Fibroblast of peridontal ligament (primary cell): Measurements from ENCODE around the gene PCK2.

ENCODE experiments used
- DNase-seq: peaks from one replicate; pipeline ENCODE4 v3.0.0-alpha.2; 2010; ENCODE audit errors: extremely low read depth

The PCK2 gene

DNA sequence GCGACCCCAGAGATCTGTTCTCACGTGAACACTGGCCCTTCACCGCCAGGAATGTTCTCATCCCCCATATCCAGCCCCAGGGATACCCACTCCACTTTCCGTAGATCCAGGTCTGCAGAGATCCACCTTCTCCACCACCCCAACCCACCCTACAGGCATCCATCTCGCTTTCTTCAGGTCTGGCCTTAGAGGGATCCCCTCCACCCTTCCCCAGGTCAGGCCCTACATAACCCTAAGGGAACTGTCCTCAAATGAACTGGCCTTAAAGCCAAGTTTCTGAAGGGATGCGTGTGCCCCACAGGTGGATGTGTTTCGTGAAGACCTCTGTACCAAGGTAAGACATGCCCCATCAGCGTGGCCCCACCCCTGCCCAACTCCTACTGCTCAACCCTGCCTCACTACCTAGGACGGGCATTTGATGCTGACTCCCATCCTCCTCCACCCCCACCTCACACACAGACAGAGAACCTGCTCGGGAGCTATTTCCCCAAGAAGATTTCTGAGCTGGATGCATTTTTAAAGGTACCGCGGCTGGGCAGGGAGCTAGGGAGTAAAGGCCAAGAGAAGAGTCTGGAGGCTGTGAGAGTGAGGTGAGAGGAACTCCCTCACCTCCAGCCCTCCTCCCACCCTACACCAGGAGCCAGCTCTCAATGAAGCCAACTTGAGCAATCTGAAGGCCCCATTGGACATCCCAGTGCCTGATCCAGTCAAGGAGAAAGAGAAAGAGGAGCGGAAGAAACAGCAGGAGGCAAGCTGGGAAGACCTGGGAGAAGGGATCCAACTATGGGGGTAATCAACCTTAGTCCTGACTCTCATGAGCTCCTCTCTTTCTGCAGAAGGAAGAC is 42.8 kb downstream of the PCK2 start:
- DNase-seq = no peak

- DNase-seq = no peak
Measured at GRCh38 chr14:24137529-24138395, 43.7 kb downstream of the PCK2 start.

- DNase-seq = no peak
Measured at GRCh38 chr14:24138396-24139271, 44.5 kb downstream of the PCK2 start.

DNA sequence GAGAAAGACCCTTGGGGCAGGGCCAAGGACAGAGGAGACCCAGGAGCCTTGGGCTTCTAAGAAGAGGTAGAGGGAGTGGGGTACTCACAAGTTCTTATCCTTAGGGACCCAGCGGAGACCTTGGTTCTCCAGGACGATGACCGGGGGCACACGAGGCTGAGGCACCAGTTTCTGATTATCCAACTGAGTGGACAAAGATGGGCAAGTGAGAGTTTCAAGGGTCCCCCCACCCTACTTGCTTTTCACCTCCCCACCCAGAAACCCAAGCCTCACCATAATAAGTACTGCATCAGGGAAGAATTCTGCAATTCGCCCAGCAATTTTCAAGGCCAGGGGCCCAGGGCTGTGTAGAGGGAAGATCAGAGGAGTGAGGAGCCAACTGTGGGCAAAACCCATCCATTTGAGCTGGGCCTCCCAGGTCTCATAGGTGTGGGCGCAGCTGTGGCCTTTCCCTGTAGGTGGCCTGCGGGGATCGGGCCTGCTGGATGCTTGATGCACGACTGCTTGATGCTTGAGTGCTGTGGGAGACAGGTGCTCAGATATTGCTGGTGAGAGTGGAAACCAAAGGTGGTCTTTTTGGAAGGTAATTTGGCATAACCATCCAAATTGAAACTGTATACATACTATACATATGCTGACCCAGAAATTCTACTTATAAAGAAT is 45.3 kb downstream of the PCK2 start:
- no peak for DNase-seq

- DNase-seq = peak; percentile 98
Measured at GRCh38 chr14:24141097-24141880, 47.2 kb downstream of the PCK2 start, which contains the start of gene EMC9. Gene EMC9, minus strand, starts transcription at chr14:24141591. Its CDS starts 287 bp downstream, at chr14:24141304.

GRCh38 chr14:24143511-24143910 is 49.4 kb downstream of the PCK2 start:
- DNase-seq = peak; percentile 45

- DNase-seq = no peak
Measured at GRCh38 chr14:24144451-24144850, 50.3 kb downstream of the PCK2 start.

DNA sequence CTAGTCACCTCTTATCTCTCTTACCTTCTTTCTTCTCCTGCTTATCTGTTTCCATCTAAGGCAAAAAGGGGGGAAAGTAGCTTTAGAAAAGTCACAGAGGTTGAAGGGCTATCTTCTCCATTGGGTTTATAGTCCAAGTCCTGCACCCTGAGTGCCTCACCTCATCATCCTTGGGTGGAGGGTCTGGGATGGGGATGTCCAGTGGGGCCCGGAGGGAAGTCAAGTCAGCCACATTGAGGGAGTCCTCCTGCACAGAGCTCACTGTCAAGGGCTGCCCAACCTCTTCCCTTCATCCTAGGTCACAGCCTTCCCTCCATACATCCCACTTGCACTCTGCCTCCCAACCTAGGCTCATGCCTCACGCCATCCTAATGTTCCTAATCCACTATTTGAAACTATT is 51.1 kb downstream of the PCK2 start:
- no peak for DNase-seq

- peak; percentile 10 for DNase-seq
Measured at GRCh38 chr14:24145690-24146452, 51.8 kb downstream of the PCK2 start.

- DNase-seq = peak; percentile 89
Measured at GRCh38 chr14:24146453-24146977, 52.4 kb downstream of the PCK2 start, which contains the start of gene PSME2. Gene PSME2, minus strand, starts transcription at chr14:24146610. Its CDS starts 29 bp downstream, at chr14:24146581.

DNA sequence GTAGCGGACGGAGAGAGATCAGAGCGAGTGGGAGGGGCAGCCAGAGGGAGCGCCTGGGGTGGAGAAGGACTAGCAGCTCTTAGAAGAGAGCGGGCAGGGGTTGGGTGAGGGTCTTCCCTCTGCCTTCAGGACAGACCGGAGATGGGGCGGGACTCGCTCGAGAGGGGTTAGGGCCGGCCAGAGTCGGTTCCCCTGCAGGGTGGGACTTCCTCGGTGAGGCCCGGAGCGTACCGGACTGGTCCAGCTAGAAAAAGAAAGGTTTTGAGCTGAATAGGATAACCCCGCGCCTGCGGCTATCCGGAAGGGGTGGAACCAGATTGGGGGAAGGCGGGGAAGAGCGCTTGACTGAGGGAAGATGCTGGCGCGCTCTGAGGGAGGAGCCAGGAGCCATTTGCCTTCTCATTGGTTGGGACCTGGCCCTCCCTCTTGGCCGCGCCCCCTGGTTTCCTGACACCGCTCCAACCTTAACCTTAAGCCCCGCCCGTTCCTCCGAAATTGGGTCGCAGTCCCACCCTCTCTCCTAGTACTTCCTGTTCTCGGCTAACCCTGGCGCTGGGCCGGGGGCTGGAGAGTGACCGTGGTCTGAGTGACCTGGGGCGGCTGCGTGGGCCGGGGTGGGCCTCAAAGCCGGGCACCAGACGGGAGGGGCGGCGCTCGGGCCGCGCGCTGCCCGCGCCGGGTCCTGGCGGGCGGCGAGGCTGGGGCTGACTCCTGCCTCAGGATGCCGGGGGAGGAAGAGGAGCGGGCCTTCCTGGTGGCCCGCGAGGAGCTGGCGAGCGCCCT is 53.1 kb downstream of the PCK2 start, which contains the start of gene RNF31:
RNF31 (plus strand) TSS at position 521 of the 783 bp plus-strand sequence; CDS start at position 722, 201 bp downstream.
- DNase-seq = peak; percentile 97

DNA sequence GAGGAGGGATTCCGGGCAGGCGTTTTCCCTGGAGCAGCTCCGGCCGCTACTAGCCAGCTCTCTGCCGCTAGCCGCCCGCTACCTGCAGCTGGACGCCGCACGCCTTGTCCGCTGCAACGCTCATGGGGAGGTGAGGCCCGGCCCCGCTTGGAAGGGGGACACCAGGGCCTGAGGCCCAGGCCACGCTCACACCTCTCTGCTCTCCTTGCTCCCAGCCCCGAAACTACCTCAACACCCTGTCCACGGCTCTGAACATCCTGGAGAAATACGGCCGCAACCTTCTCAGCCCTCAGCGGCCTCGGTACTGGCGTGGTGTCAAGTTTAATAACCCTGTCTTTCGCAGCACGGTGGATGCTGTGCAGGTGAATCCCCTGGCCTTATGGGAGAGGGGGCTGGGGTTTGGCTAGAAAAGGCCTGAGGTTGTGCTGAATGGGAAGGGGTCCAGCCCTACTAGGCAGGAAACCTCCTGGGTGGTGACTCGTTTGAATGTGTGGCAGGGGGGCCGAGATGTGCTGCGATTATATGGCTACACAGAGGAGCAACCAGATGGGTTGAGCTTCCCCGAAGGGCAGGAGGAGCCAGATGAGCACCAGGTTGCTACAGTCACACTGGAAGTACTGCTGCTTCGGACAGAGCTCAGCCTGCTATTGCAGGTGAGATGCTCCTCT is 53.8 kb downstream of the PCK2 start:
- DNase-seq = no peak

- DNase-seq = no peak
Measured at GRCh38 chr14:24149302-24149969, 55.3 kb downstream of the PCK2 start.

GRCh38 chr14:24150061-24150460 is 56.0 kb downstream of the PCK2 start:
- DNase-seq = no peak

DNA sequence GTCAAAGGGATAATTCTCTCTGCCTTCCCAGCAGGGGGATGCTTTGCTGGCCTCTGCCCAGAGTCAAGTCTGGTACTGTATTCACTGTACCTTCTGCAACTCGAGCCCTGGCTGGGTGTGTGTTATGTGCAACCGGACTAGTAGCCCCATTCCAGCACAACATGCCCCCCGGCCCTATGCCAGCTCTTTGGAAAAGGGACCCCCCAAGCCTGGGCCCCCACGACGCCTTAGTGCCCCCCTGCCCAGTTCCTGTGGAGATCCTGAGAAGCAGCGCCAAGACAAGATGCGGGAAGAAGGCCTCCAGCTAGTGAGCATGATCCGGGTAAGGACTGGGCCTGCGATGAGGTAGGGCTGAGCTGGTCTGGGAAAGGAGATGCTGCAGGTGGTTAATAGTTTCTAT is 56.5 kb downstream of the PCK2 start:
- DNase-seq = no peak

DNA sequence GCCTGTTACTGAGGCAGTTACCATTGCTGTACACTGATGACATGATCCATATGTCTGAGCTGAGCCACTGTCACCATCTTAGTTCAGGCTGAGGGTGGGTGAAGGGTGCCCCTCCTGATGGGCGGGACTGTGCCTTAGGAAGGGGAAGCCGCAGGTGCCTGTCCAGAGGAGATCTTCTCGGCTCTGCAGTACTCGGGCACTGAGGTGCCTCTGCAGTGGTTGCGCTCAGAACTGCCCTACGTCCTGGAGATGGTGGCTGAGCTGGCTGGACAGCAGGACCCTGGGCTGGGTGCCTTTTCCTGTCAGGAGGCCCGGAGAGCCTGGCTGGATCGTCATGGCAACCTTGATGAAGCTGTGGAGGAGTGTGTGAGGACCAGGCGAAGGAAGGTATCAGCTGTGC is 56.9 kb downstream of the PCK2 start:
- DNase-seq = no peak

GRCh38 chr14:24151404-24152080 is 57.4 kb downstream of the PCK2 start:
- DNase-seq = no peak
